K562 (cell line): Measurements from ENCODE around the gene SPRR3. TPM values are rescaled to one million over a fixed set of nuclear protein-coding genes. Genes with fewer than 3 reads are reported as not detected.
A peak's percentile ranks its signal among the peaks of the same experiment; 100 is the strongest.

Experiments
- ATF7 ChIP-seq: fragments of 450-650 bp; IDR thresholded peaks from 2 replicates; pipeline ENCODE4 v1.7.1; 2014; ENCODE audit warnings: mild to moderate bottlenecking, moderate library complexity
- CTBP1 ChIP-seq: fragments of 450-650 bp; IDR thresholded peaks from 2 replicates; pipeline ENCODE4 v1.6.1; 2016; ENCODE audit warnings: borderline replicate concordance
- ETV5 ChIP-seq: sonication (generic); formaldehyde crosslinking; IDR thresholded peaks from 2 replicates; pipeline ENCODE4 v1.4.0; 2020; ENCODE audit warnings: low read depth, mild to moderate bottlenecking, missing genetic modification reagents
- FOXP4 ChIP-seq: sonication (generic); formaldehyde crosslinking; IDR thresholded peaks from 2 replicates; pipeline ENCODE4 v1.8.0; 2022; ENCODE audit warnings: mild to moderate bottlenecking, missing genetic modification reagents, borderline replicate concordance
- SMARCA4 ChIP-seq: fragments of 450-650 bp; IDR thresholded peaks from 2 replicates; pipeline ENCODE4 v1.6.1; 2016
- SP2 ChIP-seq: IDR thresholded peaks from 2 replicates; pipeline ENCODE4 v1.6.1; 2011; ENCODE audit warnings: mild to moderate bottlenecking, low read depth, low read length, moderate library complexity; ENCODE audit not compliant: poor library complexity, severe bottlenecking; ENCODE audit errors: extremely low read depth
- SRSF7 ChIP-seq: fragments of 200-400 bp; formaldehyde crosslinking; optimal IDR thresholded peaks from 2 replicates; pipeline ENCODE3; 2017; ENCODE audit warnings: mild to moderate bottlenecking, low read depth, low read length
- SRSF9 ChIP-seq: fragments of 200-400 bp; formaldehyde crosslinking; IDR thresholded peaks from 2 replicates; pipeline ENCODE4 v1.6.1; 2017; ENCODE audit warnings: low read depth, low read length, borderline replicate concordance
- SUPT5H ChIP-seq: fragments of 450-650 bp; IDR thresholded peaks from 2 replicates; pipeline ENCODE4 v1.6.1; 2016
- TSHZ1 ChIP-seq: fragments of 250-450 bp; sonication (Bioruptor Pico); IDR thresholded peaks from 2 replicates; pipeline ENCODE4 v1.4.0; 2020; ENCODE audit warnings: mild to moderate bottlenecking, moderate library complexity
- ZBTB12 ChIP-seq: fragments of 250-450 bp; sonication (Bioruptor Pico); IDR thresholded peaks from 2 replicates; pipeline ENCODE4 v1.4.0; 2020
- ZNF311 ChIP-seq: fragments of 250-450 bp; sonication (Bioruptor Pico); IDR thresholded peaks from 2 replicates; pipeline ENCODE4 v1.4.0; 2020; ENCODE audit warnings: mild to moderate bottlenecking, moderate library complexity
- ZNF449 ChIP-seq: fragments of 250-450 bp; sonication (Bioruptor Pico); IDR thresholded peaks from 2 replicates; pipeline ENCODE4 v1.8.0; 2022; ENCODE audit warnings: moderate library complexity, mild to moderate bottlenecking, inconsistent platforms
- ZNF584 ChIP-seq: fragments of 200-800 bp; sonication (Bioruptor generic); IDR thresholded peaks from 2 replicates; pipeline ENCODE4 v1.6.1; 2016; ENCODE audit warnings: low read depth, mild to moderate bottlenecking, missing genetic modification characterization, missing compliant biosample characterization
- polyA plus RNA-seq, 8 experiments: library from polyadenylated mRNA; depleted of rRNA in 4 of 8; stranded (reverse) in 5 of 8; unstranded in 3 of 8; fragments of >200 nt; fragmentation: Nextera tagmentation in 2 of 8; fragmentation: Illumina TruSeq in 1 of 8; extraction: Ambion mirVana in 2 of 8; extraction: Trizol in 1 of 8; gene quantifications; 2 replicates each; pipeline versions ENCODE4 v1.2.1 to v1.2.3, GENCODE V29; 2011 to 2014; ENCODE audit warnings: inconsistent platforms in 1 of 8, missing spikeins in 1 of 8
- total RNA-seq, 7 experiments: library from RNA; depleted of rRNA in 6 of 7; stranded (reverse); fragments of >200 nt in 6 of 7; fragmentation: Illumina TruSeq in 2 of 7; extraction: Trizol in 2 of 7; gene quantifications; 2 replicates each; pipeline versions ENCODE4 v1.2.1 to v1.2.3, GENCODE V29; 2011 to 2021; ENCODE audit warnings: low replicate concordance in 1 of 7

The SPRR3 gene
- total and polyA plus RNA-seq, 9 of the 15 experiments (the other 6 are each of a cell fraction or from before 2014, with no cell fraction given): not detected

- no peak for TF ChIP-seq SRSF9
- no peak for TF ChIP-seq FOXP4 (CRISPR knock-in tag)
- TF ChIP-seq ATF7: peak; percentile 61; the same call in 1 of the 2 replicates
- TF ChIP-seq ZBTB12 (CRISPR knock-in tag): no peak
- no peak for TF ChIP-seq SRSF7
- TF ChIP-seq CTBP1: 0 out of 2 replicates have a peak, but pooled peaks have one; percentile 34
- no peak for TF ChIP-seq SP2
- no peak for TF ChIP-seq ZNF449 (CRISPR knock-in tag)
- TF ChIP-seq SMARCA4: peak; percentile 62; the same call in 1 of the 2 replicates
- TF ChIP-seq ZNF311 (CRISPR knock-in tag): no peak
- peak; percentile 82; the same call in 1 of the 2 replicates for TF ChIP-seq ZNF584 (CRISPR knock-in tag)
- no peak for TF ChIP-seq SUPT5H
- TF ChIP-seq TSHZ1 (CRISPR knock-in tag): no peak
- no peak for TF ChIP-seq ETV5 (CRISPR knock-in tag)
These were observed 39.5 kb downstream of the SPRR3 start, which contains the start of gene SPRR2D (continued) for GRCh38 chr1:153040950-153041631.
